ENCODE results near the gene GKN2.
A peak's percentile ranks its signal among the peaks of the same experiment; 100 is the strongest.

Gene GKN2

DNA sequence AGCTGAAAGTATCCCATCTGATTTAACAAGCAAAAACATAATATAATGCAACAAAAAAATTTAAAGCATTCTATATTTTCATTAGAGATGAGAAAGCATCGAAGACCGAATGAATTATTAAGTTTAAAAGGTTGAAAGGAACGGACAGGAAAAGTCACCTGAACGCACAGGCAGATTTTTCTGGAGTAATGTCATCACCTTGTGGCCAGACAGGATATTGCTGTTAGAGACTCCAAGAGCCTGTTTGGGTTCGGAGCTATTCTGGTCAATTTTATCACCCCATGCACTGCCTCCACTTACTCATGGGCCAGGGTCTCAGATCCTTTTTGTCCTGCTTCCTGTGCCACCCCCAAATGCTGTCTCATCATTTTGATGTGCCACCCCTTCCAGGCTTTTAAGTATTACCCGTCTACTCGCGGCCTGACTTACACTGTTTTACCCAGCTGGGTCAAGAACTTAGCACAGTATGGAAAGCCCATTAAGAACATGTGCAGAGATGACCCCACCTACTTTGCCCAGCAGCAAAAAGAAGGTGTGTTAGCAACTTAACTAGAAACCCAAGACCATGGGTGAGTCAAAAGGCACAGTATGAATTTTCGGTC, 27.3 kb downstream of the GKN2 start:
- intact Hi-C loops (cut with DNase I) = loop anchor here (1.0 to 10.0 kb wide), 3 partner anchors 174 to 461 kb away; partner anchors contain the start of genes APLF and FBXO48
- peak in 1 of 10 donors; percentile 23 for DNase-seq

- no peak for DNase-seq
- intact Hi-C loops (cut with DNase I) = loop anchor here (10.0 kb wide), 1 partner anchor 457 kb away; the partner anchor contains the start of genes APLF and FBXO48
Measured at GRCh38 chr2:68921646-68922045, 31.0 kb downstream of the GKN2 start.

DNA sequence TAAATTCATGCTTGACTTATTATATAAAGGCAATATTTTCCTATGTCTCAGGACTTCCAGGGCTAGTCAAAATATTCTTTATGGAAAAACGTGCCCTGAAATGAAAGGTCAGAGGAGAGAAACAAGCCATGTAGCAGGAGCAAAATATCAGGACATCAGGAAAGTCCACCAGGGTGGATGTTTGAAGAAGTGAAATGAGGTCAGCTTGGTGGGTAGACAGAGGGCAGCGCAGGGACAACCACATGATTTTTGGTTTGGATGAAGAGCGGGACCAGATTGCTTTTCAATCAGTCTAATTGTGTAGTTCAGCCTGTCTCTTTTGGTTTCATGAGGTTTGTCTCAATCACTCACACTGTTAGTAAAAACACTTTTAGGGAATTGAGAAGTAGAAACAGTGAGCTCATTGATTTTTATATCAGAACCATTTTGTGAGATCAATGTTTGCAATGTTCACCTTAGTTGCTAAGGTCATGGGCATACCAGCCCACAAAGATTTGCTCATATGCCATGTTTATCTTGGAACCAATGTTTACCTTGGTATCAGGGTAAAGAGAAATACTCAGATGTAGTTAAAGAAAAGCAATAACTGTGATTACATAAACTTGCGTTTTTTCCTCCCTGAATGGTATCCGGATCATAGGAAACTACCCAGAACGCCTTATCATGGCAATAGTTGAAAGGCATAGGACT, 32.1 kb downstream of the GKN2 start:
- DNase-seq = no peak
- intact Hi-C loops (cut with DNase I) = loop anchor here (10.0 kb wide), 1 partner anchor 456 kb away; the partner anchor contains the start of genes APLF and FBXO48

DNA sequence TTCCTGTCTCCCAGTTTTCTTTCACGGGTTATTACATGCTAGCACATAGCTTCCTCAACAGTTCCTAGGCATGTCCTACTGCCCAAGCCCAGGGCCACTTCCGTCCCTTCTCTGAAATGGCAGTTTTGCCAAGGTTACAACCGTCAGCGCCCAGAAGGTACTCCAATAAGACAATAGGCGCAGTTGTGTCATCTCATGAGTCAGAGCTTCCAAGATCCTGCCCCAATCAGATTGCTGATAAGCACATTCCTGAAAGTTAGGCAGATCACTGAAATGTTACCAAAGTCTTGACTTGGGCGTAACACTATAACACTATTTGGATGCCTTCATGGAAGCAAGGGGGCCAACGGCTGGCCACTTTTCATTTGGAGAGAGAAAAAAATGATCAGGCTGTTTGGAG, 34.2 kb downstream of the GKN2 start:
- no peak for DNase-seq
- intact Hi-C loops (cut with DNase I) = no loop called here

DNA sequence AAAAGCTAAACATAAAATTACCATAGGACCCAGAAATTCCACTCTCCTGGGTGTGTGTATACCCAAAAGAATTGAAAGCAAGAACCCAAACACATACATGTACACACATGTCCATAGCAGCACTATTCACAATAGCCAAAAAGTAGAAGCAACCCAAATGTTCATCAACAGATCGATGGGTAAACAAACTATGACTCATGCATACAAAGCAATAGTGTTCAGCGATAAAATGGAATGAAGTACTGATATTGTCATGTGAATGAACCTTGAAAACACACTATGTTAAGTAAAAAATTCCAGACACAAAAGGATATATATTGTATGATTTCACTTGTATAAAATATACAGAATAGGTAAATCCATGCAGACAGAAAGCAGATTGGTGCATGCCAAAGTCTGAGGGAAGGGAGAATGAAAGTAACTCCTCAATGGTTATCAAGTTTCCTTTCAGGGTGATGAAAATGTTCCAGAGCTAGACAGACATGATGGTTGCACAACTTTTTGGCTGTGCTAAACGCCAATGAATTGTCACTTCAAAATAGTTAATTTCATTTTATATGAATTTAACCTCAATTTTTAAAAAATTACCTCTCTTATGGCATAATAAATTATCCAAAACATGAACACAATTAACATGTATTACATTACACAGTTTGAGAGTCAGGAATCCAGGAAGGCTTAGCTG, 35.5 kb downstream of the GKN2 start:
- DNase-seq = no peak
- intact Hi-C loops (cut with DNase I) = no loop called here

DNA sequence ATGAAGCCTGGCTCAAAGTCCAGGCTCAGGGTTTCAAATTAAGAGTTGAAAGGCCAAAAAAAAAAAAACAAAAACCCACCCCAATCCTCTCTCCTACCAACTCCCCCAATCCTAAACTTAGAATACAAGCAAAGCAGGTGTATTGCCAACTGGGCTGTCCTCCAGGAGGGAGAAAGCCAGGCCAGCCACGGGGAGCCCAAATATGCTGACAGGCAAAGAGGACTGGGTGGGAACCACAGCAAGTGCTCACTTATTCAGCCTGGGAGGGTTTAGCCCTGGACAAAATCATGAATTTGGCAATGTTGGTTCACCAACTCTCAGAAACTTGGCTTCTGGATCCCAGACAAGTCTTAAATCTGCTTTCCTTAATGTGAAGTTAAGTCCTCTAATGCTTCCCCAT, 36.5 kb downstream of the GKN2 start:
- no peak for DNase-seq
- intact Hi-C loops (cut with DNase I) = no loop called here

GRCh38 chr2:68915393-68915792, 37.3 kb downstream of the GKN2 start:
- intact Hi-C loops (cut with DNase I) = no loop called here
- DNase-seq = no peak

DNA sequence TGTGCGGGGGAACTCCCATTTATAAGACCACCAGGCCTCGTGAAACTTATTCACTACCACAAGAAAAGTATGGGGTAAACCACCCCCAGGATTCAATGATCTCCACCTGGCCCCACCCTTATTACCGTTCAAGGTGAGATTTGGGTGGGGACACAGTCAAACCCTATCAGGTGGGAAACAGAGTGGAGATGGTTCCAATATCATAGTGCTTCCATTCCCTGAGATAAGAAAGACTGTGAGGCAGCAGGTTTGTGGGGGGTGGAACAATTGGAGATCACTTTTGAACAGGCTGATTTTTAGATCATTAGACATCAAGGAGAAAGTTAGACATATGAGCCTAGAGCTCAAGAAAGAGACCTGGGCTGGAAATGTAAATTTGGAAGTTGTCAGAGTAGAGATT, 39.3 kb downstream of the GKN2 start:
- intact Hi-C loops (cut with DNase I) = loop anchor here (5.0 kb wide), 1 partner anchor 206 kb away; no protein-coding TSS in a partner anchor

GRCh38 chr2:68912732-68913131, 40.0 kb downstream of the GKN2 start:
- intact Hi-C loops (cut with DNase I) = loop anchor here (5.0 kb wide), 1 partner anchor 205 kb away; no protein-coding TSS in a partner anchor
- DNase-seq = no peak

More for the DNA sequence above, 39.3 kb downstream of the GKN2 start:
- no peak for DNase-seq

DNA sequence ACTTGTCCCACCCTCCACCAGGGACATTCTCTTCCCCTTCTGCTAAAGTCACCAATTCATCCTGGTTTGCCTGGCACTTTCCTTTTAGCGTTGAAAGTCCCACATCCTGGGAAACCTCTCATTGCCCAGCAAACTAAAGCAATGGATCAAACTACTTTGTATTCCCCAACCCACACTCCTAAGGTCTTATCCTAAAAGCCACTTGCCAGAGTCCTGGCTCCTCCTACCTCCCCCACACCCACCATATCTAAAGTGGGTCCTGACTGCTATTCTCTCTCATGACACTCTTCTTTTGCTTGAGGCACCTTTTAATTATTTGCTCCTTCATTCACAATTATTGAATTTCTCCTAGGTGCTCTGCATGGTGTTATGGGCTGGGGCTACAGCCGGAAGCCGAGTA, 40.6 kb downstream of the GKN2 start:
- no peak for DNase-seq
- intact Hi-C loops (cut with DNase I) = loop anchor here (5.0 kb wide), 1 partner anchor 205 kb away; no protein-coding TSS in a partner anchor

DNA sequence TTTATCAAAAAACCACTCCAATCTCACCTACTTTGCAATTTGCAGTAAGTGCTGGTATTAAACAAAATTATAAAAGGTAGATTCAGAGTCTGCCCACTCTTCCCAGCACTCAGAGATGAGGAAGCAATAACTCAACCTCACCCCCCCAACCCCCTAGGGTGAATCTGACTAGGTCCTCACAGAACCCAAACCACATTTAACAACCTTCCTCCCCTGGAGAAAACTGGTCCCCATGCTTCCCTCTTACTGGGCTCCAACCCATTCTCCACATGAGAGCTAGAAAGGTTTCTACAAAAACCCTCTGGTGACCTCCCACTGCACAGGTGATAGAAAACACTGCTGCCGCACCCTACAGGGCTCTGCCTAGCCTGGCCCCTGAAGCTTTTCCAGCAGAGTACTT, 41.0 kb downstream of the GKN2 start:
- intact Hi-C loops (cut with DNase I) = loop anchor here (5.0 kb wide), 1 partner anchor 204 kb away; no protein-coding TSS in a partner anchor
- no peak for DNase-seq

- intact Hi-C loops (cut with DNase I) = loop anchor here (5.0 kb wide), 1 partner anchor 204 kb away; no protein-coding TSS in a partner anchor
- DNase-seq = no peak
Measured at GRCh38 chr2:68911246-68911645, 41.4 kb downstream of the GKN2 start.

DNA sequence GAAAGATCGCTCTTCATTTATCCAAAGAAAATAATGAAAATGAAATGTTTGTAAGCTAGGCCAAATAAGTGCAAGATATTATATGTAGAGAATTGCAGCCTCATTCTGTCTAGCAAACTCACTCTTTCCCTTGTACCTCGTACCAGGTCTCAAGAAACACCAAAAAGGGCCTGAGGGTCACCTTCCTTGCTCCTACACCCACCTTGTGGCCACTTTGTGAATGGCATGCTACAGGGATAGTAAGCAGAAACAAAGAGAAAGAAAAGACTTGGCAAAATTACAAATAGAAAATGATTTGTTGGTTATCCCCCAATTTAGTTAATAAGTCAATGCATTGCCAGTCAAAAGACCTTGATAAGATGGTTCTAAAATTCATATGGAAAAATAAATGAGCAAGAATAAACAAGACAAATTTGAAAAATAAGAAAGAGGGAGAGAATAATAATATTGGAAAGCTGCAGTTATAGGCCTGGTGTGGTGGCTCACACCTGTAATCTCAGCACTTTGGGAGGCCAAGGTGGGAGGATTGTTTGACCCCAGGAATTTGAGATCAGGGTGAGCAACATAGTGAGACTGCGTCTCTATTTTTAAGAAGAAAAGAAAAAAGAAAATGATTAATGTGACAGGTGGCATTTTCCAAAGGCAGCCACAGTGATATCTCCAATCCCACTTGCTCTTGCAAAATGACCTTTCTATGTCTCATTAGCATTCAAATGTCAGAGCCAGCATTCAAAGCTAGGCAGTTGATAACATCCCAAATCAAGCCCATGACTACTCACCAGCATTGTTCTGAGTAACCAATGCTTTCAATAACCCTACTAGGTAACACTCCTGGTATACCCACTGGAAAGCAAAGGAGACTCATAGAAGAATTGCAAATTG, 42.7 kb downstream of the GKN2 start:
- intact Hi-C loops (cut with DNase I) = loop anchor here (1.0 to 5.0 kb wide), 2 partner anchors 159 to 203 kb away; no protein-coding TSS in a partner anchor
- peak in 6 of 10 donors; percentile 43 to 90 (median 64) for DNase-seq

DNA sequence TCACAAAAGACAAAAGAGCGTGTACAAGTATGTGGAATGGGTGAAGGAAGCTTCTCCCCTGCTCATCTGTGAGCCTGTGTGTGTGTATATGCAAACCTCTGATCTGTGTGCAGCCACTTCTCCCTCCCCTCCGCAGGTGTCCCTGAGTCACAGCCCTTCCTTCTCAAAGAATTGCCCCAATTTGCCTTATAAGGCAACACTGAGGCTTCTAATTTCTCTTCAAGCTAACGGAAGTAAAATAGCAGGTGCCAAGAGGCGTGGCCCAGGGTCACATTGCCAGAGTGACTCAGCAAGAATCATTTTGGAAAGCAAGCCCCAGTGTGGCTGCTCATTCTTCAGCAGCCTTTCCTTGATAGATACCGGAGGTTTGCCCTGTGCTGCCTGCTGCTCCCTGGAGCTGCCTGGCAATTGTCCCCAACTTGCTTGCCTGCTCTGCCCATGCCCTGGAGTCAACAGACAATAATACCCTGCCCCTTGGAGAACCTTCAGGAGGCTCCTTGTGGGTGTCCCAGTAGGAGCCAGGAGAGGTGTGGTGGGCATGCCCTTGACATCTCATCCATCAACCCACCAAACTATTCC, 44.2 kb downstream of the GKN2 start:
- intact Hi-C loops (cut with DNase I) = no loop called here
- DNase-seq = peak in 1 of 10 donors; percentile 8

DNA sequence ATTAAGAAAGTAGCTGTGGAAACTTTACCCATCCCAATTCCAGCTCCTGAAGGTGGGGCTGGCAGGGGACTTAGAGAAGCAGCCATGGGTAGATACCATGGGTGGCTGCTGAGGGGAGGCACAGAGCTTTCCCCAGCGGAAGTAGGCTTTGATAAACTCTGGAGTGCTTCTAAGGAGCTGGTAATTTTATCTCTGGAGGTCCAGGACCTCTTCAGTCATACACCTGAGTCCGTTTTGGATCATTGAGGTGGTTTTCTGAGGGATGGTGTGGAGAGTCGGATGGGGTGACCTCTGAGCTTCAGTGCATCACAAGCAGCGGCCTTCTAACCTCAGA, 44.8 kb downstream of the GKN2 start:
- intact Hi-C loops (cut with DNase I) = no loop called here

DNA sequence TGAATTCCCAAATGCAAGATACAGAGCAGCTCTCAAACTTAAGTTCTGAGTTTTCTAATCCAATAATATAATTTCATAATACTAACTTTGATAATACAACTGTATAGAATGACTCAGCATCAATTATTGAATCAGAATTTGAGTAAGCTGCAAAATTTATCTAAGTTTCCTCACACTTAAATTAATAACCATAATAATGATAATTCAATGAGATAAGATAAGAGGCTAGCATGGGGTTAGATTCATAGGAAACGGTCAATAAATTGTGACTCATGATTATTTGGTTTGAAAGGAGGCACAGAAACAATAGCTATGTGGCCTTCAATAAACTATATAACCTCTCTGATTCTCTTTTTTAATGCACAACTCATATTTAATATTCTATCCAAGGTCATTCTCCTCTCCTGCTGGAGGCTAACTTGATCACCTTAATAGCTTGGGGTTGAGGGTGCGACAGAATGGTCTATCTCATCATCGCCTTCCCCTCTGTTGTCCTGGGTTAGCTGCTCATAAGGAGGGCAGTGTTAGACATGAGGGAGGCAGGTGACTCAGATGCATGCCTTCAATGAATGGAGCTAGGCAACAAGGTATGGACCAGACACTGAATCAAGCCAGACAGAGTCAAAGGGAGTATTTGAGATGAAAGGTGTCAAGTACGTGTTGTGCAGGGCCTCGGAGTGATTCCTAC, 45.3 kb downstream of the GKN2 start:
- intact Hi-C loops (cut with DNase I) = no loop called here
- DNase-seq = no peak

More for the DNA sequence above, 44.8 kb downstream of the GKN2 start:
- no peak for DNase-seq

DNA sequence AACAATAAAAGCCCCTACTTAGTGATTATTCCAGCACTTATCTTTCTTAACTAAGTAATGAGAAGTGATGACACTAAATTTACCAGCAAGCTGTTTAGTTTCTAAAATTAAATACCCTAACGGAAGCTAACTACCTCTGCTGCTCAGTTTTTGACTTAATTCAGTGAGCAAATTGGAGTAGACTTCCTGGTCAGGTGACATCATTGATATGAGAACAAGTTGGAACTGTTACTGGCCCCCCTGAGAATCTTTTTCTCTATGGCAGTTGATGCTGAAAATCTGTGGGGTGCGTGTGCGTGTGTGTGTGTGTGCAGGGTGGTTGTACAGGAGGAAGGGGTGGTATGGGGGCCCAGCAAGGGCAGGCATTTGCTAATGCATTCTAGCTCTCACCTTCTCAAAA, 46.0 kb downstream of the GKN2 start:
- no peak for DNase-seq
- intact Hi-C loops (cut with DNase I) = no loop called here

DNA sequence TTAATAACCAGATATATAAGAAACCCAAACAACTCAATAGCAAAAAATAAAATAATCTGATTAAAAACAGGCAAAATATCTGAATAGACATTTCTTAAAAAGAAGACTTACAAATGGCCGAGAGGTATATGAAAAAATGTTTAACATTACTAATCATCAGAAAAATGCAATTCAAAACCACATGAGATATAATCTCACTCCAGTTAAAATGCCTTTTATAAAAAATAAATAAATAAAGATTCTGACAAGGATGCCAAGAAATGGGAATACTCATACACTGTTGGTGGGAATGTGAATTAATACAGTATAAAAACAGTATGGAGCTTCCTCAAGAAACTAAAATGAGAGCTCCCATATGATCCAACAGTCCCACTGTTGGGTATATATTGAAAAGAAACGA, 47.6 kb downstream of the GKN2 start:
- no peak for DNase-seq
- intact Hi-C loops (cut with DNase I) = no loop called here

DNA sequence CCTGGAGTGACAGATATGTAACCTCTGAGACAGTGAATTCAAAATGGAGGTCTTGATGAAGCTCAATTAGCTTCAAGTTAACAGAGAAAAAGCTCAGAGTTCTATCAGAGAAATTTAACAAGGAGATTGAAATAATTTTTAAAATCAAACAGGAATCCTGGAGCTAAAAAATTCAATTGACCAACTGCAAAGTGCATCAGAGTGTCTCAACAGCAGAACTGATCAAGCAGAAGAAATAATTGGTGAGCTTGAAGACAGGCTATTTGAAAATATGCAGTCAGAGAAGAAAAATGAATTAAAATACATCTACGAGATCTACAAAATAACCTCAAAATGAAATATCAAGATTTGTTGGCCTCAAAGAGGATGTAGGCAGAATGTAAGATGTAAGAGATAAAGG, 51.1 kb downstream of the GKN2 start:
- intact Hi-C loops (cut with DNase I) = no loop called here
- no peak for DNase-seq

GRCh38 chr2:68901199-68901514, 51.5 kb downstream of the GKN2 start:
- DNase-seq = no peak
- intact Hi-C loops (cut with DNase I) = no loop called here
